NCI-H446 (cell line): ENCODE data around the gene CCDC88C.

Source experiments
- DNase-seq, 2 experiments: peaks; one replicate each; lab custom pipeline; 2025; lab: John Stamatoyannopoulos, UW

Gene CCDC88C

GRCh38 chr14:91291786-91292405, 125.7 kb downstream of the CCDC88C start:
- no peak for DNase-seq

GRCh38 chr14:91290986-91291385, 126.6 kb downstream of the CCDC88C start:
- DNase-seq: no peak

GRCh38 chr14:91289464-91289863, 128.2 kb downstream of the CCDC88C start:
- no peak for DNase-seq

GRCh38 chr14:91288876-91289275, 128.7 kb downstream of the CCDC88C start:
- no peak for DNase-seq

- DNase-seq: peak; percentile 85 to 94
Observed at GRCh38 chr14:91286530-91286937, 131.1 kb downstream of the CCDC88C start.

GRCh38 chr14:91284791-91285548, 132.7 kb downstream of the CCDC88C start:
- DNase-seq: no peak

GRCh38 chr14:91284146-91284790, 133.4 kb downstream of the CCDC88C start:
- DNase-seq: peak in 1 of 2 experiments; percentile 33

GRCh38 chr14:91283666-91284065, 134.0 kb downstream of the CCDC88C start:
- DNase-seq: no peak

- DNase-seq: no peak
Observed at GRCh38 chr14:91282954-91283645, 134.5 kb downstream of the CCDC88C start.

GRCh38 chr14:91281346-91281745, 136.3 kb downstream of the CCDC88C start:
- no peak for DNase-seq

- no peak for DNase-seq
Observed at GRCh38 chr14:91280129-91280528, 137.5 kb downstream of the CCDC88C start.

- no peak for DNase-seq
Observed at GRCh38 chr14:91279354-91279753, 138.3 kb downstream of the CCDC88C start.

- no peak for DNase-seq
Observed at GRCh38 chr14:91278383-91278715, 139.3 kb downstream of the CCDC88C start.

GRCh38 chr14:91277546-91278382, 139.9 kb downstream of the CCDC88C start:
- peak in 1 of 2 experiments; percentile 65 for DNase-seq

GRCh38 chr14:91274796-91275195, 142.8 kb downstream of the CCDC88C start:
- DNase-seq: no peak

- no peak for DNase-seq
Observed at GRCh38 chr14:91273885-91274273, 143.7 kb downstream of the CCDC88C start.

GRCh38 chr14:91273273-91273884, 144.2 kb downstream of the CCDC88C start:
- no peak for DNase-seq

GRCh38 chr14:91272341-91273272, 145.0 kb downstream of the CCDC88C start:
- no peak for DNase-seq

- no peak for DNase-seq
Observed at GRCh38 chr14:91271639-91272038, 146.0 kb downstream of the CCDC88C start.

GRCh38 chr14:91270619-91271018, 147.0 kb downstream of the CCDC88C start:
- no peak for DNase-seq
